Naive thymus-derived CD8-positive, alpha-beta T cell (primary cell): Measurements from ENCODE around the gene C22orf23. TPM values are rescaled to one million over a fixed set of nuclear protein-coding genes. Genes with fewer than 3 reads are reported as not detected.

Experiments used
- ATAC-seq, 2 donors: fragments of 150-1000 bp; cut with Tn5 transposase in 1 of 2; sonication (Bioruptor Pico), chemical (Tn5 transposase) in 1 of 2; 1 replicate in 1 of 2; 2 replicates in 1 of 2; pipeline ENCODE4 v1.10.0; 2021; ENCODE audit warnings: mild to moderate bottlenecking in 2 of 2, moderate library complexity in 2 of 2
- POLR2A ChIA-PET: fragments of 350-600 bp; sonication (Branson Sonifier 250); formaldehyde crosslinking; loops from one replicate; lab custom pipeline; 2021; ENCODE audit warnings: antibody characterized with exemption; lab: Charles Lee
- DNase-seq, 10 donors: peaks; one replicate each; pipeline versions ENCODE4 v3.0.0 to v3.0.0-alpha.2; 2020 to 2022
- H3K27ac Mint-ChIP-seq, 10 donors: one replicate each; pipeline ENCODE4 v1.8.0; 2020 to 2022; ENCODE audit warnings: mild to moderate bottlenecking in 10 of 10, mixed read lengths in 10 of 10, moderate library complexity in 4 of 10, inconsistent platforms in 1 of 10
- H3K27me3 Mint-ChIP-seq, 5 donors: one replicate each; pipeline ENCODE4 v1.8.0; 2021 to 2022; ENCODE audit warnings: mixed read lengths in 5 of 5
- H3K36me3 Mint-ChIP-seq, 3 donors: one replicate each; pipeline ENCODE4 v1.8.0; 2020 to 2022; ENCODE audit warnings: mixed read lengths in 3 of 3, mild to moderate bottlenecking in 2 of 3, inconsistent platforms in 1 of 3
- H3K4me1 Mint-ChIP-seq, 4 donors: one replicate each; pipeline ENCODE4 v1.8.0; 2021 to 2022; ENCODE audit warnings: mixed read lengths in 4 of 4
- H3K4me3 Mint-ChIP-seq, 10 donors: one replicate each; pipeline ENCODE4 v1.8.0; 2020 to 2022; ENCODE audit warnings: mild to moderate bottlenecking in 10 of 10, mixed read lengths in 10 of 10, moderate library complexity in 6 of 10, inconsistent platforms in 1 of 10
- H3K9me3 Mint-ChIP-seq, 9 donors: one replicate each; pipeline ENCODE4 v1.8.0; 2020 to 2022; ENCODE audit warnings: mixed read lengths in 9 of 9, mild to moderate bottlenecking in 3 of 9, inconsistent platforms in 1 of 9, moderate library complexity in 1 of 9
- polyA plus RNA-seq, 3 donors: library from polyadenylated mRNA; unstranded; fragments of 300-500 nt; fragmentation: Illumina TruSeq; gene quantifications; one replicate each; pipeline ENCODE4 v1.2.3, GENCODE V29; 2021
- total RNA-seq, 8 experiments: library from RNA in 2 of 8; stranded (reverse) in 2 of 8; gene quantifications; one replicate each; pipeline ENCODE4 v1.2.3 and lab custom pipeline; 2021 to 2026

C22orf23 gene
- total and polyA plus RNA-seq, 5 experiments from 2014 or later, result not detected

GRCh38 chr22:37943136-37943824 lies 10.1 kb downstream of the C22orf23 start:
- peaks cover 0 to 3% (median 0%) of the 10 kb centered on the region in 4 donors for H3K4me1 Mint-ChIP-seq
- H3K9me3 Mint-ChIP-seq, result no peaks in the 10 kb centered on the region
- peaks cover 0 to 29% (median 6%) of the 10 kb centered on the region in 3 donors for H3K36me3 Mint-ChIP-seq
- DNase-seq (no peak), ATAC-seq (no peak)
- H3K27me3 Mint-ChIP-seq, result no peaks in the 10 kb centered on the region
- no peak overlapping the region for H3K27ac Mint-ChIP-seq
- no peak overlapping the region for H3K4me3 Mint-ChIP-seq
- POLR2A ChIA-PET, result no interaction called here

- ATAC-seq (no peak), DNase-seq (no peak)
- POLR2A ChIA-PET, result interaction anchor here (0.6 kb wide), 2 partner anchors 36 to 199 kb away, joined by 3 read pairs; partner anchors contain the start of gene MICALL1
- Mint-ChIP-seq H3K27me3 (no peaks in the 10 kb centered on the region), H3K27ac (no peak overlapping the region), H3K9me3 (no peaks in the 10 kb centered on the region), H3K36me3 (peaks cover 0 to 37% (median 11%) of the 10 kb centered on the region in 3 donors), H3K4me3 (no peak overlapping the region), H3K4me1 (peaks cover 0 to 3% (median 0%) of the 10 kb centered on the region in 4 donors)
These were observed 11.3 kb downstream of the C22orf23 start for GRCh38 chr22:37942133-37942532.

GRCh38 chr22:37940698-37941376 lies 12.6 kb downstream of the C22orf23 start:
- no peak for DNase-seq
- H3K4me3 Mint-ChIP-seq, result no peak overlapping the region
- ATAC-seq, result no peak
- H3K36me3 Mint-ChIP-seq, result peaks cover 0 to 37% (median 11%) of the 10 kb centered on the region in 3 donors
- no peaks in the 10 kb centered on the region for H3K27me3 Mint-ChIP-seq
- no peak overlapping the region for H3K27ac Mint-ChIP-seq
- H3K4me1 Mint-ChIP-seq, result peaks cover 0 to 3% (median 0%) of the 10 kb centered on the region in 4 donors
- POLR2A ChIA-PET, result no interaction called here
- no peaks in the 10 kb centered on the region for H3K9me3 Mint-ChIP-seq

GRCh38 chr22:37933711-37934376 lies 19.6 kb downstream of the C22orf23 start:
- Mint-ChIP-seq H3K4me3 (no peak overlapping the region), H3K9me3 (no peaks in the 10 kb centered on the region), H3K27me3 (no peaks in the 10 kb centered on the region), H3K27ac (peak overlapping the region in 1 of 10 donors; percentile 60), H3K36me3 (peaks cover 0 to 21% (median 5%) of the 10 kb centered on the region in 3 donors), H3K4me1 (peaks cover 3 to 15% (median 12%) of the 10 kb centered on the region in 4 donors)
- DNase-seq (peak; percentile 66 to 85 (median 70)), ATAC-seq (peak; percentile 99 to 100)
- POLR2A ChIA-PET, result interaction anchor here (1.2 to 1.5 kb wide), 2 partner anchors 12 to 28 kb away, joined by 3 read pairs; partner anchors contain the start of gene MICALL1

- Mint-ChIP-seq H3K27ac (peak overlapping the region in 2 of 10 donors; percentile 9 to 56), H3K4me1 (peaks cover 3 to 15% (median 12%) of the 10 kb centered on the region in 4 donors), H3K27me3 (no peaks in the 10 kb centered on the region), H3K36me3 (peaks cover 0 to 28% (median 9%) of the 10 kb centered on the region in 3 donors), H3K4me3 (no peak overlapping the region), H3K9me3 (no peaks in the 10 kb centered on the region)
- ATAC-seq (no peak), DNase-seq (no peak)
- POLR2A ChIA-PET, result interaction anchor here (0.5 to 1.5 kb wide), 4 partner anchors 21 to 1580 kb away, joined by 3 to 5 read pairs (median 4); partner anchors contain the start of genes C22orf23, MICALL1 and POLR2F
These were observed 20.4 kb downstream of the C22orf23 start for GRCh38 chr22:37932821-37933578.

- H3K4me3 Mint-ChIP-seq, result no peak overlapping the region
- no peaks in the 10 kb centered on the region for H3K27me3 Mint-ChIP-seq
- no peak for DNase-seq
- H3K36me3 Mint-ChIP-seq, result peaks cover 0 to 27% (median 4%) of the 10 kb centered on the region in 3 donors
- H3K4me1 Mint-ChIP-seq, result peaks cover 3 to 15% (median 12%) of the 10 kb centered on the region in 4 donors
- peak overlapping the region in 1 of 10 donors; percentile 9 for H3K27ac Mint-ChIP-seq
- POLR2A ChIA-PET, result interaction anchor here (0.5 to 1.2 kb wide), 3 partner anchors 21 to 1581 kb away, joined by 4 to 5 read pairs (median 5); partner anchors contain the start of genes C22orf23 and POLR2F
- no peaks in the 10 kb centered on the region for H3K9me3 Mint-ChIP-seq
- ATAC-seq, result no peak
These were observed 21.0 kb downstream of the C22orf23 start for GRCh38 chr22:37932401-37932800.

- ATAC-seq (no peak), DNase-seq (no peak)
- H3K9me3 Mint-ChIP-seq, result no peaks in the 10 kb centered on the region
- peaks cover 3 to 15% (median 12%) of the 10 kb centered on the region in 4 donors for H3K4me1 Mint-ChIP-seq
- POLR2A ChIA-PET, result interaction anchor here (0.6 to 1.2 kb wide), 2 partner anchors 26 to 35 kb away, joined by 3 to 5 read pairs; partner anchors contain the start of gene MICALL1
- no peaks in the 10 kb centered on the region for H3K27me3 Mint-ChIP-seq
- H3K36me3 Mint-ChIP-seq, result peaks cover 0 to 27% (median 4%) of the 10 kb centered on the region in 3 donors
- H3K4me3 Mint-ChIP-seq, result no peak overlapping the region
- peak overlapping the region in 1 of 10 donors; percentile 52 for H3K27ac Mint-ChIP-seq
These were observed 21.5 kb downstream of the C22orf23 start for GRCh38 chr22:37931893-37932389.

- peaks cover 3 to 15% (median 12%) of the 10 kb centered on the region in 4 donors for H3K4me1 Mint-ChIP-seq
- H3K36me3 Mint-ChIP-seq, result peaks cover 0 to 27% (median 4%) of the 10 kb centered on the region in 3 donors
- H3K27ac Mint-ChIP-seq, result peak overlapping the region in 7 of 10 donors; percentile 10 to 52 (median 27)
- no peak overlapping the region for H3K4me3 Mint-ChIP-seq
- POLR2A ChIA-PET, result interaction anchor here (1.5 kb wide), 1 partner anchor 33 kb away, joined by 3 read pairs; no protein-coding TSS in a partner anchor
- DNase-seq (no peak), ATAC-seq (no peak)
- H3K9me3 Mint-ChIP-seq, result no peaks in the 10 kb centered on the region
- H3K27me3 Mint-ChIP-seq, result no peaks in the 10 kb centered on the region
These were observed 22.4 kb downstream of the C22orf23 start for GRCh38 chr22:37930952-37931440.

GRCh38 chr22:37930270-37930951 lies 23.0 kb downstream of the C22orf23 start:
- no peak for DNase-seq
- ATAC-seq, result no peak
- H3K36me3 Mint-ChIP-seq, result peaks cover 0 to 27% (median 4%) of the 10 kb centered on the region in 3 donors
- no peaks in the 10 kb centered on the region for H3K9me3 Mint-ChIP-seq
- peaks cover 3 to 15% (median 12%) of the 10 kb centered on the region in 4 donors for H3K4me1 Mint-ChIP-seq
- H3K4me3 Mint-ChIP-seq, result no peak overlapping the region
- POLR2A ChIA-PET, result interaction anchor here (1.5 kb wide), 1 partner anchor 33 kb away, joined by 3 read pairs; no protein-coding TSS in a partner anchor
- H3K27me3 Mint-ChIP-seq, result no peaks in the 10 kb centered on the region
- peak overlapping the region in 4 of 10 donors; percentile 16 to 52 (median 37) for H3K27ac Mint-ChIP-seq

GRCh38 chr22:37929390-37929789 lies 24.0 kb downstream of the C22orf23 start:
- ATAC-seq (no peak), DNase-seq (no peak)
- H3K36me3 Mint-ChIP-seq, result peaks cover 0 to 30% (median 4%) of the 10 kb centered on the region in 3 donors
- POLR2A ChIA-PET, result no interaction called here
- peak overlapping the region in 4 of 10 donors; percentile 19 to 73 (median 40) for H3K27ac Mint-ChIP-seq
- H3K4me3 Mint-ChIP-seq, result no peak overlapping the region
- H3K9me3 Mint-ChIP-seq, result no peaks in the 10 kb centered on the region
- no peaks in the 10 kb centered on the region for H3K27me3 Mint-ChIP-seq
- peaks cover 3 to 15% (median 12%) of the 10 kb centered on the region in 4 donors for H3K4me1 Mint-ChIP-seq

GRCh38 chr22:37927637-37927936 lies 25.8 kb downstream of the C22orf23 start:
- Mint-ChIP-seq H3K27ac (no peak overlapping the region), H3K27me3 (no peaks in the 10 kb centered on the region), H3K4me1 (peaks cover 0 to 2% (median 0%) of the 10 kb centered on the region in 4 donors), H3K36me3 (peaks cover 0 to 33% (median 4%) of the 10 kb centered on the region in 3 donors), H3K9me3 (no peaks in the 10 kb centered on the region), H3K4me3 (no peak overlapping the region)
- DNase-seq (no peak), ATAC-seq (no peak)
- POLR2A ChIA-PET, result no interaction called here
